Body of pancreas (tissue), 4 donors: ENCODE results near the gene ERC2.

Source experiments
- CTCF ChIP-seq, 7 experiments: fragments of 450-650 bp in 4 of 7; fragments of 200-600 bp in 3 of 7; sonication (generic) in 3 of 7; IDR thresholded peaks; one replicate each; pipeline ENCODE4 v1.5.1; 2016 to 2019; ENCODE audit warnings: antibody characterized with exemption in 7 of 7
- POLR2A ChIP-seq, 3 donors: fragments of 450-650 bp; IDR thresholded peaks; one replicate each; pipeline ENCODE4 v1.6.1; 2016; ENCODE audit warnings: antibody characterized with exemption in 3 of 3, mild to moderate bottlenecking in 2 of 3

GRCh38 chr3:55466526-55466925 lies 1001.7 kb downstream of the ERC2 start:
- TF ChIP-seq CTCF (IDR thresholded peaks at IDR 0.05) (no peak), POLR2A (IDR thresholded peaks at IDR 0.05) (no peak)
